Measurements from ENCODE around the gene GMPS. TPM values are rescaled to one million over a fixed set of nuclear protein-coding genes. Genes with fewer than 3 reads are reported as not detected.

GMPS gene
- total and polyA plus RNA-seq, 9 of the 15 experiments (the other 6 are each of a cell fraction or from before 2014, with no cell fraction given) = 73.7 to 282 (median 156) TPM

- no peak for TF ChIP-seq AFF1 (IDR thresholded peaks at IDR 0.05; ENCODE audit: low read depth in 1 of 2, partially characterized antibody in 2 of 2)
- TF ChIP-seq CHD7 (IDR thresholded peaks at IDR 0.05; ENCODE audit: low read depth, low read length) = no peak
- TF ChIP-seq CLOCK (CRISPR knock-in tag; IDR thresholded peaks at IDR 0.05; ENCODE audit: borderline replicate concordance) = no peak
- no peak for TF ChIP-seq MTA1 (IDR thresholded peaks at IDR 0.05; ENCODE audit: borderline replicate concordance)
- TF ChIP-seq ZNF444 (CRISPR knock-in tag; IDR thresholded peaks at IDR 0.05) = no peak
- no peak for TF ChIP-seq MCM5 (IDR thresholded peaks at IDR 0.05; ENCODE audit: low read depth)
- no peak for TF ChIP-seq ZNF277 (CRISPR knock-in tag; IDR thresholded peaks at IDR 0.05; ENCODE audit: borderline replicate concordance)
Observed at GRCh38 chr3:155890671-155891190, 20.3 kb downstream of the GMPS start (continued).

All from K562 (cell line).